ENCODE measurements around the gene GLRA3. TPM values are rescaled to one million over a fixed set of nuclear protein-coding genes. Genes with fewer than 3 reads are reported as not detected.
"Not testable (repeated sequence)": the region's sequence is repeated elsewhere in the genome, so short reads cannot be mapped to it uniquely, and the experiment has no call there.

Gene GLRA3
- total RNA-seq, 2 donors from 2014 or later = not detected

- intact Hi-C loops (cut with DNase I, micrococcal nuclease) = no loop called here
- no peak for DNase-seq
- ATAC-seq = no peak
Observed at GRCh38 chr4:174739576-174739975, 89.5 kb downstream of the GLRA3 start.

- intact Hi-C loops (cut with DNase I, micrococcal nuclease) = no loop called here
- ATAC-seq (no peak), DNase-seq (no peak)
Observed at GRCh38 chr4:174734181-174734580, 94.9 kb downstream of the GLRA3 start.

GRCh38 chr4:174717828-174718227 lies 111.2 kb downstream of the GLRA3 start:
- DNase-seq (no peak), ATAC-seq (no peak)
- intact Hi-C loops (cut with DNase I, micrococcal nuclease) = loop anchor here in 1 of 2 donors (10.0 kb wide), 1 partner anchor 353 kb away; no protein-coding TSS in a partner anchor

- intact Hi-C loops (cut with DNase I, micrococcal nuclease) = loop anchor here in 1 of 2 donors (10.0 kb wide), 1 partner anchor 352 kb away; no protein-coding TSS in a partner anchor
- DNase-seq = no peak
- no peak for ATAC-seq
Observed at GRCh38 chr4:174716986-174717770, 111.9 kb downstream of the GLRA3 start.

GRCh38 chr4:174714393-174715211 lies 114.4 kb downstream of the GLRA3 start:
- DNase-seq (peak in 1 of 2 donors; percentile 11), ATAC-seq (peak; percentile 61)

GRCh38 chr4:174713821-174714220 lies 115.2 kb downstream of the GLRA3 start:
- DNase-seq (no peak), ATAC-seq (no peak)
- intact Hi-C loops (cut with DNase I, micrococcal nuclease) = loop anchor here in 1 of 2 donors (10.0 kb wide), 1 partner anchor 349 kb away; no protein-coding TSS in a partner anchor

More at GRCh38 chr4:174714393-174715211, 114.4 kb downstream of the GLRA3 start:
- intact Hi-C loops (cut with DNase I, micrococcal nuclease) = loop anchor here in 1 of 2 donors (10.0 kb wide), 1 partner anchor 350 kb away; no protein-coding TSS in a partner anchor

GRCh38 chr4:174713181-174713580 lies 115.9 kb downstream of the GLRA3 start:
- intact Hi-C loops (cut with DNase I, micrococcal nuclease) = loop anchor here in 1 of 2 donors (10.0 kb wide), 1 partner anchor 348 kb away; no protein-coding TSS in a partner anchor
- no peak for ATAC-seq
- DNase-seq = no peak

GRCh38 chr4:174709526-174709925 lies 119.5 kb downstream of the GLRA3 start:
- intact Hi-C loops (cut with DNase I, micrococcal nuclease) = no loop called here
- ATAC-seq = no peak
- DNase-seq = no peak

GRCh38 chr4:174708381-174708780 lies 120.7 kb downstream of the GLRA3 start:
- ATAC-seq (no peak), DNase-seq (no peak)
- intact Hi-C loops (cut with DNase I, micrococcal nuclease) = no loop called here

GRCh38 chr4:174707902-174708301 lies 121.1 kb downstream of the GLRA3 start:
- ATAC-seq = no peak
- intact Hi-C loops (cut with DNase I, micrococcal nuclease) = no loop called here
- no peak for DNase-seq

- intact Hi-C loops (cut with DNase I, micrococcal nuclease) = no loop called here
- ATAC-seq = no peak
- DNase-seq = no peak
Observed at GRCh38 chr4:174707051-174707676, 121.9 kb downstream of the GLRA3 start.

GRCh38 chr4:174702979-174703478 lies 126.0 kb downstream of the GLRA3 start:
- intact Hi-C loops (cut with DNase I, micrococcal nuclease) = no loop called here
- ATAC-seq = no peak
- DNase-seq = no peak

- intact Hi-C loops (cut with DNase I, micrococcal nuclease) = no loop called here
- ATAC-seq = no peak
- DNase-seq = no peak
Observed at GRCh38 chr4:174699654-174700053, 129.4 kb downstream of the GLRA3 start.

GRCh38 chr4:174697896-174698295 lies 131.2 kb downstream of the GLRA3 start:
- DNase-seq = no peak
- intact Hi-C loops (cut with DNase I, micrococcal nuclease) = no loop called here

GRCh38 chr4:174697202-174697601 lies 131.8 kb downstream of the GLRA3 start:
- ATAC-seq (no peak), DNase-seq (no peak)
- intact Hi-C loops (cut with DNase I, micrococcal nuclease) = no loop called here

More at GRCh38 chr4:174697896-174698295, 131.2 kb downstream of the GLRA3 start:
- no peak for ATAC-seq

GRCh38 chr4:174696657-174697056 lies 132.4 kb downstream of the GLRA3 start:
- DNase-seq (no peak), ATAC-seq (no peak)
- intact Hi-C loops (cut with DNase I, micrococcal nuclease) = no loop called here

- intact Hi-C loops (cut with DNase I, micrococcal nuclease); ATAC-seq: not testable (repeated sequence)
Observed at GRCh38 chr4:174691876-174692275, 137.2 kb downstream of the GLRA3 start.

GRCh38 chr4:174690665-174691064 lies 138.4 kb downstream of the GLRA3 start:
- intact Hi-C loops (cut with DNase I, micrococcal nuclease) = no loop called here
- DNase-seq = no peak
- ATAC-seq = no peak

More at GRCh38 chr4:174691876-174692275, 137.2 kb downstream of the GLRA3 start:
- not testable (repeated sequence) for DNase-seq

GRCh38 chr4:174689618-174690017 lies 139.4 kb downstream of the GLRA3 start:
- ATAC-seq = no peak
- no peak for DNase-seq
- intact Hi-C loops (cut with DNase I, micrococcal nuclease) = no loop called here
